ENCODE data around the gene CSF1.
A peak's percentile ranks its signal among the peaks of the same experiment; 100 is the strongest.
"Not testable (repeated sequence)": the region's sequence is repeated elsewhere in the genome, so short reads cannot be mapped to it uniquely, and the experiment has no call there.

The CSF1 gene, protein sequence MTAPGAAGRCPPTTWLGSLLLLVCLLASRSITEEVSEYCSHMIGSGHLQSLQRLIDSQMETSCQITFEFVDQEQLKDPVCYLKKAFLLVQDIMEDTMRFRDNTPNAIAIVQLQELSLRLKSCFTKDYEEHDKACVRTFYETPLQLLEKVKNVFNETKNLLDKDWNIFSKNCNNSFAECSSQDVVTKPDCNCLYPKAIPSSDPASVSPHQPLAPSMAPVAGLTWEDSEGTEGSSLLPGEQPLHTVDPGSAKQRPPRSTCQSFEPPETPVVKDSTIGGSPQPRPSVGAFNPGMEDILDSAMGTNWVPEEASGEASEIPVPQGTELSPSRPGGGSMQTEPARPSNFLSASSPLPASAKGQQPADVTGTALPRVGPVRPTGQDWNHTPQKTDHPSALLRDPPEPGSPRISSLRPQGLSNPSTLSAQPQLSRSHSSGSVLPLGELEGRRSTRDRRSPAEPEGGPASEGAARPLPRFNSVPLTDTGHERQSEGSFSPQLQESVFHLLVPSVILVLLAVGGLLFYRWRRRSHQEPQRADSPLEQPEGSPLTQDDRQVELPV

DNA sequence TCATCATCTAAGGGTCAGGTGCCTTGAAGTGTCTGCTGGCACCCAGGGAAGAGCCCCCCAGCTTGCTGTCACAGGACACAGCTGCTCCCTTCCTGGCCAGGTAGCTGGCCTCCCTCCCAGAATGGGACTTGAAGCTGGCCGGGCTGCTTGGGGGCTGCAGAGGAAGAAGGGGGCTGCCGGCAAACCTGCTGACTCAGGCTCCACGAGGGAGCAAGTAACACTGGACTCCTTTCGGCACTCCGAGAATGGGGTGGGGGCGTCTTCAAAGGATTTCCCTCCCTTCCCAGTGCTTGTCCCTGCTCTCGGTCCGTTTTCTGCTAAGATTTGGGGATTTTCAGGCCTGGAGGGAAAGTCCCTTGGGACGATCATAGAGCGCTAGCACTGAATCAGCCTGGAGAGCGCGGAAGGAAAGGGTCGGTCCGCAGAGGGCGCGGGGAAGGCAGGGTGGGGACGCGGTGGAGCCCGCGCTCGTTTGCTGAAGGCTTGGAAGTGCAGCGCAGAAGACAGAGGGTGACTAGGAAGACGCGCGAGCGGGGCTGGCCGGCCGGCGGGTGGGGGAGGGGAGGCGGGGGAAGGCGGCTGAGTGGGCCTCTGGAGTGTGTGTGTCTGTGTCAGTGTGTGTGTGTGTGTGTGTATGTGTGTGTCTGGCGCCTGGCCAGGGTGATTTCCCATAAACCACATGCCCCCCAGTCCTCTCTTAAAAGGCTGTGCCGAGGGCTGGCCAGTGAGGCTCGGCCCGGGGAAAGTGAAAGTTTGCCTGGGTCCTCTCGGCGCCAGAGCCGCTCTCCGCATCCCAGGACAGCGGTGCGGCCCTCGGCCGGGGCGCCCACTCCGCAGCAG is at the start of gene CSF1:
Gene CSF1 (plus strand): TSS at position 727 of the 840 bp plus-strand sequence. CDS start 175 bp downstream, outside the sequence.
- peaks cover 0 to 3% of the 10 kb centered on the region in 2 donors for H3K36me3 ChIP-seq (ENCODE audit: control insufficient read depth in 1 of 2, insufficient read depth in 2 of 2, low read length in 2 of 2)
- no peaks in the 10 kb centered on the region for H3K27me3 ChIP-seq (ENCODE audit: low read depth, low read length)
- peaks cover 7 to 43% of the 10 kb centered on the region in 2 donors for H3K4me1 ChIP-seq (ENCODE audit: control insufficient read depth in 1 of 2, insufficient read depth in 2 of 2, low read length in 2 of 2)
- H3K4me3 ChIP-seq (ENCODE audit: low read depth in 1 of 2, low read length in 2 of 2), result peak within 1 kb of the TSS; percentile 70 to 96
- no peaks in the 10 kb centered on the region for H3K9me3 ChIP-seq (ENCODE audit: control insufficient read depth in 1 of 2, low read length in 2 of 2)
- peak within 1 kb of the TSS; percentile 61 for H3K27ac ChIP-seq (ENCODE audit: low read length)

DNA sequence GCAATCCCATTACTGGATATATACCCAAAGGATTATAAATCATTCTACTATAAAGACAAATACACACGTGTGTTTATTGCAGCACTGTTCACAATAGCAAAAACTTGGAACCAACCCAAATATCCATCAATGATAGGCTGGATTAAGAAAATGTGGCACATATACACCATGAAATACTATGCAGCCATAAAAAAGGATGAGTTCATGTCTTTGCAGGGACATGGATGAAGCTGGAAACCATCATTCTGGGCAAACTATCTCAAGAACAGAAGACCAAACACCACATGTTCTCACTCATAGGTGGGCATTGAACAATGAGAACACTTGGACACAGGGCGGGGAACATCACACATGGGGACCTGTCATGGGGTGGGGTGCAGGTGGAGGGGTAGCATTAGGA is 49.0 kb upstream of the CSF1 start:
- not testable (repeated sequence) for H3K27ac ChIP-seq (ENCODE audit: low read length); H3K36me3 ChIP-seq (ENCODE audit: control insufficient read depth in 1 of 2, insufficient read depth in 2 of 2, low read length in 2 of 2); H3K4me3 ChIP-seq (ENCODE audit: low read depth in 1 of 2, low read length in 2 of 2); H3K27me3 ChIP-seq (ENCODE audit: low read depth, low read length); H3K9me3 ChIP-seq (ENCODE audit: control insufficient read depth in 1 of 2, low read length in 2 of 2)
- H3K4me1 ChIP-seq (ENCODE audit: control insufficient read depth in 1 of 2, insufficient read depth in 2 of 2, low read length in 2 of 2), result peaks cover 13 to 15% of the 10 kb centered on the region in 2 donors

DNA sequence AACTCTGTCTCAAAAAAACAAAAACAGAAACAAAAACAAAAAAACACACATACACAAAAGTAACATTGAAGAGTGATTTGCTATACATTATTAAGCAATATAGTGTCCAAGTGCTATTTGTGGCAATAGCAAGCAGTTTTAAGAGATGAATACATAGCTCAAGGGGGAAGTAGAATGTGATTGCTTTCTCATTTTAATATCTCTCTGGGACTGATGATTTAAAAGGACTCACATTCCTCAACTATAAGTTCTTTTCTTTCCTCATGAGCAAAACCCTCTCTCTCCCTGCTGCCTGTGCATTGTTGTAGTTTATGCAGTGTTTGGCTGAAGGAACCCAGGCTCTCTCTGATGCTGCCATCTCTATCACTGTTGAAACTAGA is 47.0 kb upstream of the CSF1 start:
- H3K27ac ChIP-seq (ENCODE audit: low read length), result no peak overlapping the region
- no peaks in the 10 kb centered on the region for H3K27me3 ChIP-seq (ENCODE audit: low read depth, low read length)
- H3K4me3 ChIP-seq (ENCODE audit: low read depth in 1 of 2, low read length in 2 of 2), result peak overlapping the region in 1 of 2 donors; percentile 23
- peaks cover 13 to 15% of the 10 kb centered on the region in 2 donors for H3K4me1 ChIP-seq (ENCODE audit: control insufficient read depth in 1 of 2, insufficient read depth in 2 of 2, low read length in 2 of 2)
- no peaks in the 10 kb centered on the region for H3K9me3 ChIP-seq (ENCODE audit: control insufficient read depth in 1 of 2, low read length in 2 of 2)
- H3K36me3 ChIP-seq (ENCODE audit: control insufficient read depth in 1 of 2, insufficient read depth in 2 of 2, low read length in 2 of 2), result no peaks in the 10 kb centered on the region

- Histone ChIP-seq H3K36me3 (ENCODE audit: control insufficient read depth in 1 of 2, insufficient read depth in 2 of 2, low read length in 2 of 2) (no peaks in the 10 kb centered on the region), H3K9me3 (ENCODE audit: control insufficient read depth in 1 of 2, low read length in 2 of 2) (no peaks in the 10 kb centered on the region), H3K27me3 (ENCODE audit: low read depth, low read length) (no peaks in the 10 kb centered on the region), H3K4me3 (ENCODE audit: low read depth in 1 of 2, low read length in 2 of 2) (peak overlapping the region in 1 of 2 donors; percentile 23), H3K4me1 (ENCODE audit: control insufficient read depth in 1 of 2, insufficient read depth in 2 of 2, low read length in 2 of 2) (peaks cover 13 to 15% of the 10 kb centered on the region in 2 donors), H3K27ac (ENCODE audit: low read length) (peak overlapping the region; percentile 20)
Measured at GRCh38 chr1:109864047-109864822, 46.4 kb upstream of the CSF1 start.

- Histone ChIP-seq H3K27ac (ENCODE audit: low read length) (peak overlapping the region; percentile 20), H3K4me1 (ENCODE audit: control insufficient read depth in 1 of 2, insufficient read depth in 2 of 2, low read length in 2 of 2) (peaks cover 13 to 15% of the 10 kb centered on the region in 2 donors), H3K9me3 (ENCODE audit: control insufficient read depth in 1 of 2, low read length in 2 of 2) (no peaks in the 10 kb centered on the region), H3K36me3 (ENCODE audit: control insufficient read depth in 1 of 2, insufficient read depth in 2 of 2, low read length in 2 of 2) (no peaks in the 10 kb centered on the region), H3K27me3 (ENCODE audit: low read depth, low read length) (no peaks in the 10 kb centered on the region), H3K4me3 (ENCODE audit: low read depth in 1 of 2, low read length in 2 of 2) (no peak overlapping the region)
Measured at GRCh38 chr1:109864930-109865612, 45.6 kb upstream of the CSF1 start.

- Histone ChIP-seq H3K9me3 (ENCODE audit: control insufficient read depth in 1 of 2, low read length in 2 of 2) (no peaks in the 10 kb centered on the region), H3K4me1 (ENCODE audit: control insufficient read depth in 1 of 2, insufficient read depth in 2 of 2, low read length in 2 of 2) (peaks cover 13 to 15% of the 10 kb centered on the region in 2 donors), H3K4me3 (ENCODE audit: low read depth in 1 of 2, low read length in 2 of 2) (no peak overlapping the region), H3K27ac (ENCODE audit: low read length) (no peak overlapping the region), H3K27me3 (ENCODE audit: low read depth, low read length) (no peaks in the 10 kb centered on the region), H3K36me3 (ENCODE audit: control insufficient read depth in 1 of 2, insufficient read depth in 2 of 2, low read length in 2 of 2) (no peaks in the 10 kb centered on the region)
Measured at GRCh38 chr1:109866071-109866470, 44.6 kb upstream of the CSF1 start.

DNA sequence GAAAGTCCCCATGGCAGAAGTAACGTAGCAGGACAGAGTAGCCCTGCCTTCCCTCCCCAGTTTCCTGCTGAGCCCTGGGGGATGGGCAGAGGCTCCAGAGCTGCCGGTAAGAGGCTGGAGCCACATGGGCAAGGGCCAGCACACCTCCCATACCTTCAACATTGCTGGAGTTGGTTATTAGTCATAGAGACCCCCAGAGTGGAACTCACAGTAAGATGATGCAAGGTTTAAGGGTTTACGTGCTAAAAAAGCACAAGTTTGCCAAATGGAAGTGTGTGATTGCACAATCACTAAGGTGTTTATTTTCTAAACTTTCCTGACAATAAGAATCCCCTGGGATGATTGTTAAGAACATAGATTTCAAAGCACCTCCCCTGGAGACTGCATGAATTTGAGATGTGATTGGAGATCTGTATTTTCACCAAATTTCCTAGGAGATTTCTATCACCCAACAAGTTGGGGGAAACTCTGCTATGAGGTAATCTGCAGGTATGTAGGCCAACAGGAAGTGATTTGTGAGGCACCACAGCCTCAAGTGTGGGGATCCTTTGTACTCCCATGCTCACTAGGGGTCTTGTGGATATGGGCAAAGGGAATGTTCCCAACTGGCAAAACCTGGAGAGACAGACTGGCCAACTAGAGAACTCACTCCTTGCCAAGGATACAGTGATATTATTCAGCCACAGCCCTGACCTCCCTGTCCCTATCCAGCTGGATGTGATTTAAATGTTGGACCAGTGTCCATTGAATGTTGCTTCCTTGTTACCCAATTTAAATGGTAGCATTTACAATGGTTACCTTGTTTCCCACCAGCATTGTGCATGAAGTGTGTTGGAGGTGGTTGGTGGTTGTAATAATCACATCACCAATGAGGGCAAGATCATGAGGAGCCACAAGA is 37.1 kb upstream of the CSF1 start:
- no peak overlapping the region for H3K27ac ChIP-seq (ENCODE audit: low read length)
- H3K4me3 ChIP-seq (ENCODE audit: low read depth in 1 of 2, low read length in 2 of 2), result no peak overlapping the region
- H3K36me3 ChIP-seq (ENCODE audit: control insufficient read depth in 1 of 2, insufficient read depth in 2 of 2, low read length in 2 of 2), result no peaks in the 10 kb centered on the region
- no peaks in the 10 kb centered on the region for H3K27me3 ChIP-seq (ENCODE audit: low read depth, low read length)
- no peaks in the 10 kb centered on the region for H3K9me3 ChIP-seq (ENCODE audit: control insufficient read depth in 1 of 2, low read length in 2 of 2)
- H3K4me1 ChIP-seq (ENCODE audit: control insufficient read depth in 1 of 2, insufficient read depth in 2 of 2, low read length in 2 of 2), result peaks cover 14 to 31% of the 10 kb centered on the region in 2 donors

- Histone ChIP-seq H3K27ac (ENCODE audit: low read length) (no peak overlapping the region), H3K4me1 (ENCODE audit: control insufficient read depth in 1 of 2, insufficient read depth in 2 of 2, low read length in 2 of 2) (peaks cover 14 to 31% of the 10 kb centered on the region in 2 donors)
Measured at GRCh38 chr1:109874445-109874844, 36.2 kb upstream of the CSF1 start.

DNA sequence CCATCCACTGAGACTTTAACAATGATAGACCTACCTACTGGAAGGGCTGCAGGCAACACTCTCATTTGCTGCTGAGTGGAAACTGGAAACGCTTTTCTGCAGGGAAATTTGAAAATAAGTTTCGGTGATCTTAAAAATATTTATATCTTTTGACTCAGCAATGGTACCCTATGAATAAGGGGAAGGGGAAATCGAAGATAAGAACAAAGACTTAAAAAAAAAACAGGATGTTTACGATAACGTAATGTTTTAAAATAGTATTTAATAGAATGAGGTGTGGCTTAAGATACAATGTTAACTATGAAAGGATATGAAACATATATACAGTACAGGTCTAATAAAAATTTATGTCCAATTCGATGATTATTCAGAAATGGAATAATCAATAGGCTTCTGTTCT is 34.8 kb upstream of the CSF1 start:
- no peaks in the 10 kb centered on the region for H3K36me3 ChIP-seq (ENCODE audit: control insufficient read depth in 1 of 2, insufficient read depth in 2 of 2, low read length in 2 of 2)
- H3K4me3 ChIP-seq (ENCODE audit: low read depth in 1 of 2, low read length in 2 of 2), result no peak overlapping the region
- no peaks in the 10 kb centered on the region for H3K27me3 ChIP-seq (ENCODE audit: low read depth, low read length)
- H3K9me3 ChIP-seq (ENCODE audit: control insufficient read depth in 1 of 2, low read length in 2 of 2), result no peaks in the 10 kb centered on the region
- H3K27ac ChIP-seq (ENCODE audit: low read length), result no peak overlapping the region
- H3K4me1 ChIP-seq (ENCODE audit: control insufficient read depth in 1 of 2, insufficient read depth in 2 of 2, low read length in 2 of 2), result peaks cover 14 to 31% of the 10 kb centered on the region in 2 donors

More at GRCh38 chr1:109874445-109874844, 36.2 kb upstream of the CSF1 start:
- Histone ChIP-seq H3K36me3 (ENCODE audit: control insufficient read depth in 1 of 2, insufficient read depth in 2 of 2, low read length in 2 of 2) (no peaks in the 10 kb centered on the region), H3K9me3 (ENCODE audit: control insufficient read depth in 1 of 2, low read length in 2 of 2) (no peaks in the 10 kb centered on the region), H3K27me3 (ENCODE audit: low read depth, low read length) (no peaks in the 10 kb centered on the region), H3K4me3 (ENCODE audit: low read depth in 1 of 2, low read length in 2 of 2) (no peak overlapping the region)

Data from muscle layer of duodenum (tissue), 2 donors.